Activated T-cell treated with anti-CD3 and anti-CD28 coated beads, Interleukin-2, amount 50 U/mL, for 24 hours (primary cell): ENCODE results near the gene KCTD21.
A peak's percentile ranks its signal among the peaks of the same experiment; 100 is the strongest.

Experiments
- DNase-seq: peaks from one replicate; pipeline ENCODE4 v3.0.0-alpha.2; 2020
- H3K27ac Mint-ChIP-seq: 2 replicates; pipeline ENCODE4 v1.8.0; 2020; ENCODE audit warnings: mild to moderate bottlenecking, mixed read lengths
- H3K27me3 Mint-ChIP-seq: 2 replicates; pipeline ENCODE4 v1.8.0; 2020; ENCODE audit warnings: mixed read lengths
- H3K36me3 Mint-ChIP-seq: 2 replicates; pipeline ENCODE4 v1.8.0; 2020; ENCODE audit warnings: low read depth, mixed read lengths
- H3K4me1 Mint-ChIP-seq: 2 replicates; pipeline ENCODE4 v1.8.0; 2020; ENCODE audit warnings: low read depth, mixed read lengths
- H3K4me3 Mint-ChIP-seq: 2 replicates; pipeline ENCODE4 v1.8.0; 2020; ENCODE audit warnings: mild to moderate bottlenecking, moderate library complexity, mixed read lengths
- H3K9me3 Mint-ChIP-seq: 2 replicates; pipeline ENCODE4 v1.8.0; 2020; ENCODE audit warnings: mixed read lengths

Gene KCTD21

GRCh38 chr11:78199653-78200015 is 11.2 kb upstream of the KCTD21 start:
- H3K9me3 Mint-ChIP-seq: no peaks in the 10 kb centered on the region
- peaks cover 31% of the 10 kb centered on the region for H3K36me3 Mint-ChIP-seq
- no peaks in the 10 kb centered on the region for H3K27me3 Mint-ChIP-seq
- no peak for DNase-seq
- no peak overlapping the region for H3K27ac Mint-ChIP-seq
- H3K4me1 Mint-ChIP-seq: peaks cover 38% of the 10 kb centered on the region
- H3K4me3 Mint-ChIP-seq: no peak overlapping the region

GRCh38 chr11:78199015-78199652 is 10.7 kb upstream of the KCTD21 start:
- Mint-ChIP-seq H3K4me3 (no peak overlapping the region), H3K27ac (peak overlapping the region; percentile 31), H3K9me3 (no peaks in the 10 kb centered on the region), H3K4me1 (peaks cover 38% of the 10 kb centered on the region), H3K27me3 (no peaks in the 10 kb centered on the region), H3K36me3 (peaks cover 29% of the 10 kb centered on the region)
- no peak for DNase-seq

GRCh38 chr11:78197816-78198215 is 9.4 kb upstream of the KCTD21 start:
- H3K9me3 Mint-ChIP-seq: no peaks in the 10 kb centered on the region

GRCh38 chr11:78196661-78197091 is 8.2 kb upstream of the KCTD21 start:
- H3K4me3 Mint-ChIP-seq: no peak overlapping the region
- DNase-seq: no peak
- no peaks in the 10 kb centered on the region for H3K9me3 Mint-ChIP-seq
- H3K27ac Mint-ChIP-seq: no peak overlapping the region
- no peaks in the 10 kb centered on the region for H3K27me3 Mint-ChIP-seq
- H3K36me3 Mint-ChIP-seq: peaks cover 31% of the 10 kb centered on the region
- peaks cover 41% of the 10 kb centered on the region for H3K4me1 Mint-ChIP-seq

More at GRCh38 chr11:78197816-78198215, 9.4 kb upstream of the KCTD21 start:
- Mint-ChIP-seq H3K36me3 (peaks cover 31% of the 10 kb centered on the region), H3K4me3 (no peak overlapping the region), H3K27ac (no peak overlapping the region), H3K4me1 (peaks cover 43% of the 10 kb centered on the region), H3K27me3 (no peaks in the 10 kb centered on the region)
- DNase-seq: no peak

- Mint-ChIP-seq H3K27me3 (no peaks in the 10 kb centered on the region), H3K4me1 (peaks cover 40% of the 10 kb centered on the region), H3K27ac (no peak overlapping the region), H3K9me3 (no peaks in the 10 kb centered on the region), H3K4me3 (no peak overlapping the region), H3K36me3 (peaks cover 31% of the 10 kb centered on the region)
- no peak for DNase-seq
Observed at GRCh38 chr11:78195917-78196560, 7.6 kb upstream of the KCTD21 start.

- DNase-seq: no peak
- H3K27ac Mint-ChIP-seq: no peak overlapping the region
- peaks cover 21% of the 10 kb centered on the region for H3K36me3 Mint-ChIP-seq
- no peak overlapping the region for H3K4me3 Mint-ChIP-seq
- H3K27me3 Mint-ChIP-seq: no peaks in the 10 kb centered on the region
- H3K4me1 Mint-ChIP-seq: peaks cover 49% of the 10 kb centered on the region
- H3K9me3 Mint-ChIP-seq: no peaks in the 10 kb centered on the region
Observed at GRCh38 chr11:78194490-78194889, 6.1 kb upstream of the KCTD21 start.

GRCh38 chr11:78193806-78194205 is 5.4 kb upstream of the KCTD21 start:
- H3K4me1 Mint-ChIP-seq: peaks cover 53% of the 10 kb centered on the region
- H3K27me3 Mint-ChIP-seq: no peaks in the 10 kb centered on the region
- H3K36me3 Mint-ChIP-seq: peaks cover 21% of the 10 kb centered on the region

GRCh38 chr11:78192911-78193351 is 4.5 kb upstream of the KCTD21 start:
- no peak for DNase-seq
- peaks cover 53% of the 10 kb centered on the region for H3K4me1 Mint-ChIP-seq
- no peak overlapping the region for H3K4me3 Mint-ChIP-seq
- H3K36me3 Mint-ChIP-seq: peaks cover 20% of the 10 kb centered on the region
- H3K27ac Mint-ChIP-seq: peak overlapping the region; percentile 83
- H3K9me3 Mint-ChIP-seq: no peaks in the 10 kb centered on the region
- H3K27me3 Mint-ChIP-seq: no peaks in the 10 kb centered on the region

More at GRCh38 chr11:78193806-78194205, 5.4 kb upstream of the KCTD21 start:
- Mint-ChIP-seq H3K9me3 (no peaks in the 10 kb centered on the region), H3K27ac (peak overlapping the region; percentile 66), H3K4me3 (no peak overlapping the region)
- no peak for DNase-seq

- H3K4me3 Mint-ChIP-seq: no peak overlapping the region
- peaks cover 59% of the 10 kb centered on the region for H3K4me1 Mint-ChIP-seq
- no peaks in the 10 kb centered on the region for H3K9me3 Mint-ChIP-seq
- DNase-seq: no peak
- no peaks in the 10 kb centered on the region for H3K27me3 Mint-ChIP-seq
- peaks cover 23% of the 10 kb centered on the region for H3K36me3 Mint-ChIP-seq
- peak overlapping the region; percentile 83 for H3K27ac Mint-ChIP-seq
Observed at GRCh38 chr11:78192223-78192719, 3.8 kb upstream of the KCTD21 start.

- no peak for DNase-seq
- Mint-ChIP-seq H3K4me3 (no peak overlapping the region), H3K27me3 (no peaks in the 10 kb centered on the region), H3K36me3 (peaks cover 30% of the 10 kb centered on the region), H3K9me3 (no peaks in the 10 kb centered on the region), H3K4me1 (peaks cover 70% of the 10 kb centered on the region), H3K27ac (no peak overlapping the region)
Observed at GRCh38 chr11:78190871-78191538, 2.6 kb upstream of the KCTD21 start.

- no peaks in the 10 kb centered on the region for H3K27me3 Mint-ChIP-seq
- DNase-seq: no peak
- H3K27ac Mint-ChIP-seq: peak overlapping the region; percentile 85
- peaks cover 72% of the 10 kb centered on the region for H3K4me1 Mint-ChIP-seq
- peak overlapping the region; percentile 97 for H3K4me3 Mint-ChIP-seq
- peaks cover 30% of the 10 kb centered on the region for H3K36me3 Mint-ChIP-seq
- no peaks in the 10 kb centered on the region for H3K9me3 Mint-ChIP-seq
Observed at GRCh38 chr11:78190374-78190773, 1.9 kb upstream of the KCTD21 start.

GRCh38 chr11:78189851-78190250 is 1.4 kb upstream of the KCTD21 start:
- Mint-ChIP-seq H3K4me3 (peak overlapping the region; percentile 97), H3K36me3 (peaks cover 32% of the 10 kb centered on the region), H3K4me1 (peaks cover 73% of the 10 kb centered on the region), H3K27ac (peak overlapping the region; percentile 85), H3K27me3 (no peaks in the 10 kb centered on the region), H3K9me3 (no peaks in the 10 kb centered on the region)
- DNase-seq: no peak

GRCh38 chr11:78189174-78189724 is 823 bp upstream of the KCTD21 start:
- Mint-ChIP-seq H3K27ac (peak overlapping the region; percentile 85), H3K4me3 (peak overlapping the region; percentile 97), H3K36me3 (peaks cover 30% of the 10 kb centered on the region), H3K9me3 (no peaks in the 10 kb centered on the region), H3K4me1 (peaks cover 67% of the 10 kb centered on the region), H3K27me3 (no peaks in the 10 kb centered on the region)
- DNase-seq: no peak

- no peaks in the 10 kb centered on the region for H3K27me3 Mint-ChIP-seq
- DNase-seq: peak; percentile 87
Observed at GRCh38 chr11:78187366-78188285, 800 bp downstream of the KCTD21 start.

More at GRCh38 chr11:78187366-78188285, 800 bp downstream of the KCTD21 start:
- peaks cover 54% of the 10 kb centered on the region for H3K4me1 Mint-ChIP-seq
- H3K4me3 Mint-ChIP-seq: peak overlapping the region; percentile 97
- H3K36me3 Mint-ChIP-seq: peaks cover 32% of the 10 kb centered on the region
- H3K9me3 Mint-ChIP-seq: no peaks in the 10 kb centered on the region
- peak overlapping the region; percentile 100 for H3K27ac Mint-ChIP-seq
